Measurements from ENCODE around the gene TNRC18. TPM values are rescaled to one million over a fixed set of nuclear protein-coding genes. Genes with fewer than 3 reads are reported as not detected.

The TNRC18 gene
- total RNA-seq, 1 experiment from 2014 or later = 69.8 TPM

Other genes starting within 250 kb of the TNRC18 start
- 40.2 and 42.4 TPM in 2 replicates for gene WIPI2, start 233.6 kb downstream of the TNRC18 start, total RNA-seq (2014; rRNA removed; shearing (Covaris generic))
- 2.5 TPM in 2 replicates for gene SLC29A4, start 140.9 kb downstream of the TNRC18 start, total RNA-seq (2014; rRNA removed; shearing (Covaris generic))
- 8.7 and 10.0 TPM in 2 replicates for gene FBXL18, start 90.0 kb upstream of the TNRC18 start, total RNA-seq (2014; rRNA removed; shearing (Covaris generic))
- 3,545 and 3,935 TPM in 2 replicates for gene ACTB, start 106.8 kb upstream of the TNRC18 start, total RNA-seq (2014; rRNA removed; shearing (Covaris generic))
- 76.9 and 86.3 TPM in 2 replicates for gene FSCN1, start 169.0 kb upstream of the TNRC18 start, total RNA-seq (2014; rRNA removed; shearing (Covaris generic))

All from NCI-H460 (cell line).